Parietal lobe (tissue), 2 donors: ENCODE results near the gene AP2A1. TPM values are rescaled to one million over a fixed set of nuclear protein-coding genes. Genes with fewer than 3 reads are reported as not detected.

Experiments
- small RNA-seq: library from RNA; depleted of rRNA; stranded (forward); fragments of <200 nt; gene quantifications from one replicate; pipeline ENCODE3, GENCODE V24; 2014; ENCODE audit warnings: low replicate concordance
- total RNA-seq: library from RNA; depleted of rRNA; stranded (reverse); fragments of >200 nt; gene quantifications from one replicate; pipeline ENCODE4 v1.2.3, GENCODE V29; 2014

AP2A1 gene
- 70.7 TPM for total RNA-seq

GRCh38 chr19:49766930-49767299 is at the start of gene AP2A1:
AP2A1 (plus strand) TSS chr19:49767001; CDS start chr19:49767134, 133 bp downstream.

GRCh38 chr19:49763230-49763629 is 3.6 kb upstream of the AP2A1 start, which contains the start of gene TSKS:
TSKS (minus strand) TSS chr19:49763306; CDS start chr19:49763247, 59 bp downstream.

GRCh38 chr19:49812997-49813861 is 46.4 kb downstream of the AP2A1 start, which contains the start of gene FUZ:
FUZ (minus strand) TSS chr19:49813292; CDS start chr19:49813106, 186 bp downstream.

GRCh38 chr19:49817964-49818648 is 51.3 kb downstream of the AP2A1 start, which contains the start of gene MED25:
MED25 (plus strand) TSS chr19:49818289; CDS start chr19:49818342, 53 bp downstream.

GRCh38 chr19:49850487-49851342 is 83.9 kb downstream of the AP2A1 start, which contains the start of gene PTOV1:
PTOV1 (plus strand) TSS chr19:49851159.

Small RNA genes lying within 50 kb of the gene (small RNA-seq; reads per million reads assigned to genes)
- gene MIR4749 (not detected), gene MIR6799 (not detected), gene RNU6-841P (not detected)

Other genes starting within 250 kb of the AP2A1 start
- gene RCN3, start 239.0 kb upstream of the AP2A1 start, total RNA-seq, result 4.7 TPM
- 32.9 TPM for gene NOSIP, start 186.4 kb upstream of the AP2A1 start, total RNA-seq
- 0.94 TPM for gene PRRG2, start 185.7 kb upstream of the AP2A1 start, total RNA-seq
- 15.3 TPM for gene PRR12, start 175.8 kb upstream of the AP2A1 start, total RNA-seq
- 0.94 TPM for gene RRAS, start 126.9 kb upstream of the AP2A1 start, total RNA-seq
- gene SCAF1, start 124.8 kb upstream of the AP2A1 start, total RNA-seq, result 18.8 TPM
- gene IRF3, start 101.1 kb upstream of the AP2A1 start, total RNA-seq, result 11.3 TPM
- not detected for gene BCL2L12, start 101.1 kb upstream of the AP2A1 start, total RNA-seq
- 243 TPM for gene PRMT1, start 89.7 kb upstream of the AP2A1 start, total RNA-seq
- gene ADM5, start 77.4 kb upstream of the AP2A1 start, total RNA-seq, result 1.9 TPM
- gene CPT1C, start 75.9 kb upstream of the AP2A1 start, total RNA-seq, result 58.5 TPM
- gene TSKS, start 3.7 kb upstream of the AP2A1 start, total RNA-seq, result not detected
- 20.0 TPM for gene FUZ, start 46.3 kb downstream of the AP2A1 start, total RNA-seq
- 31.3 TPM for gene MED25, start 51.3 kb downstream of the AP2A1 start, total RNA-seq
- 183 TPM for gene PTOV1, start 84.2 kb downstream of the AP2A1 start, total RNA-seq
- 51.0 TPM for gene PNKP, start 100.6 kb downstream of the AP2A1 start, total RNA-seq
- gene AKT1S1, start 110.4 kb downstream of the AP2A1 start, total RNA-seq, result 5.9 TPM
- gene TBC1D17, start 110.7 kb downstream of the AP2A1 start, total RNA-seq, result 14.4 TPM
- gene IL4I1, start 129.9 kb downstream of the AP2A1 start, total RNA-seq, result not detected
- gene ATF5, start 162.2 kb downstream of the AP2A1 start, total RNA-seq, result 9.1 TPM
- 26.0 TPM for gene NUP62, start 162.5 kb downstream of the AP2A1 start, total RNA-seq
- gene SIGLEC11, start 194.2 kb downstream of the AP2A1 start, total RNA-seq, result not detected